Activated CD4-positive, alpha-beta T cell treated with anti-CD3 and anti-CD28 coated beads, Interleukin-2, amount 50 U/mL, for 4 hours (primary cell): ENCODE results near the gene LNP1.

ENCODE experiments used
- DNase-seq, 2 experiments: peaks; one replicate each; pipeline ENCODE4 v3.0.0-alpha.2; 2020

The LNP1 gene

GRCh38 chr3:100483529-100483928 is 82.2 kb downstream of the LNP1 start:
- no peak for DNase-seq

GRCh38 chr3:100486808-100487207 is 85.5 kb downstream of the LNP1 start:
- DNase-seq = no peak

- DNase-seq = no peak
These were observed 87.8 kb downstream of the LNP1 start for GRCh38 chr3:100489118-100489517.

- peak; percentile 33 to 34 for DNase-seq
These were observed 91.0 kb downstream of the LNP1 start, which contains the start of gene TMEM45A for GRCh38 chr3:100492059-100493006. Gene TMEM45A, plus strand, starts transcription at chr3:100492619. Its CDS starts 62,593 bp downstream, at chr3:100555212.

- no peak for DNase-seq
These were observed 95.4 kb downstream of the LNP1 start for GRCh38 chr3:100496711-100497261.

- DNase-seq = no peak
These were observed 98.3 kb downstream of the LNP1 start for GRCh38 chr3:100499651-100500050.

GRCh38 chr3:100500320-100500880 is 99.1 kb downstream of the LNP1 start:
- DNase-seq = no peak

GRCh38 chr3:100503448-100503847 is 102.1 kb downstream of the LNP1 start:
- no peak for DNase-seq
